Mesendoderm (in vitro differentiated cells): Measurements from ENCODE around the gene UBALD1.
A peak's percentile ranks its signal among the peaks of the same experiment; 100 is the strongest.

Experiments used
- DNase-seq: peaks from one replicate; pipeline ENCODE4 v3.0.0; 2013
- H2AK5ac ChIP-seq: 2 replicates; pipeline ENCODE4 v1.6.1; 2013; ENCODE audit warnings: low read length, inconsistent platforms
- H2BK120ac ChIP-seq: 2 replicates; pipeline ENCODE4 v1.6.1; 2013; ENCODE audit warnings: low read depth, mild to moderate bottlenecking, low read length, moderate library complexity, mixed read lengths
- H2BK15ac ChIP-seq: replicated peaks from 2 replicates; pipeline ENCODE4 v1.6.1; 2013; ENCODE audit warnings: low read depth, mild to moderate bottlenecking, moderate library complexity
- H2BK5ac ChIP-seq: 2 replicates; pipeline ENCODE4 v1.6.1; 2013; ENCODE audit warnings: low read length, inconsistent platforms
- H3K18ac ChIP-seq: 2 replicates; pipeline ENCODE4 v1.6.1; 2013; ENCODE audit warnings: mild to moderate bottlenecking, low read length, mixed read lengths
- H3K23ac ChIP-seq: one replicate; pipeline ENCODE4 v1.6.1; 2013; ENCODE audit warnings: low read length
- H3K27ac ChIP-seq: 2 replicates; pipeline ENCODE4 v1.5.1; 2013; ENCODE audit warnings: low read depth, mild to moderate bottlenecking, inconsistent platforms, low read length, moderate library complexity
- H3K27me3 ChIP-seq: 2 replicates; pipeline ENCODE4 v1.6.1; 2013; ENCODE audit warnings: low read length, control low read depth, mild to moderate bottlenecking, inconsistent platforms; ENCODE audit not compliant: insufficient read depth, poor library complexity
- H3K36me3 ChIP-seq: 2 replicates; pipeline ENCODE4 v1.6.1; 2013; ENCODE audit warnings: low read length, inconsistent platforms; ENCODE audit not compliant: control insufficient read depth, insufficient read depth
- H3K4ac ChIP-seq: one replicate; pipeline ENCODE4 v1.6.1; 2013; ENCODE audit warnings: low read depth, mild to moderate bottlenecking, low read length, moderate library complexity
- H3K4me1 ChIP-seq: 2 replicates; pipeline ENCODE4 v1.6.1; 2013; ENCODE audit warnings: low read depth, low read length, inconsistent platforms; ENCODE audit not compliant: control insufficient read depth
- H3K4me2 ChIP-seq: 2 replicates; pipeline ENCODE4 v1.6.1; 2013; ENCODE audit warnings: low read length
- H3K4me3 ChIP-seq: 2 replicates; pipeline ENCODE4 v1.5.1; 2013; ENCODE audit warnings: mild to moderate bottlenecking, low read length
- H3K56ac ChIP-seq: one replicate; pipeline ENCODE4 v1.6.1; 2013; ENCODE audit warnings: low read length
- H3K79me1 ChIP-seq: 2 replicates; pipeline ENCODE4 v1.6.1; 2013; ENCODE audit warnings: low read length, inconsistent platforms
- H3K79me2 ChIP-seq: 2 replicates; pipeline ENCODE4 v1.6.1; 2013; ENCODE audit warnings: mild to moderate bottlenecking, low read length; ENCODE audit not compliant: control insufficient read depth, insufficient read depth
- H3K9ac ChIP-seq: 2 replicates; pipeline ENCODE4 v1.6.1; 2013; ENCODE audit warnings: low read length, inconsistent platforms
- H4K5ac ChIP-seq: one replicate; pipeline ENCODE4 v1.6.1; 2013; ENCODE audit warnings: low read length
- H4K8ac ChIP-seq: one replicate; pipeline ENCODE4 v1.6.1; 2013; ENCODE audit warnings: low read depth, mild to moderate bottlenecking, control low read depth, low read length, moderate library complexity
- WGBS: extraction: QIAGEN DNeasy Blood & Tissue Kit; methylation state at CpG from one replicate; pipeline ENCODE4 v1.1.7; 2013; ENCODE audit warnings: low lambda C conversion rate, missing lambda C conversion rate; ENCODE audit not compliant: insufficient coverage; ENCODE audit errors: extremely low coverage; 5-methylcytosine and 5-hydroxymethylcytosine counted together

The UBALD1 gene

DNA sequence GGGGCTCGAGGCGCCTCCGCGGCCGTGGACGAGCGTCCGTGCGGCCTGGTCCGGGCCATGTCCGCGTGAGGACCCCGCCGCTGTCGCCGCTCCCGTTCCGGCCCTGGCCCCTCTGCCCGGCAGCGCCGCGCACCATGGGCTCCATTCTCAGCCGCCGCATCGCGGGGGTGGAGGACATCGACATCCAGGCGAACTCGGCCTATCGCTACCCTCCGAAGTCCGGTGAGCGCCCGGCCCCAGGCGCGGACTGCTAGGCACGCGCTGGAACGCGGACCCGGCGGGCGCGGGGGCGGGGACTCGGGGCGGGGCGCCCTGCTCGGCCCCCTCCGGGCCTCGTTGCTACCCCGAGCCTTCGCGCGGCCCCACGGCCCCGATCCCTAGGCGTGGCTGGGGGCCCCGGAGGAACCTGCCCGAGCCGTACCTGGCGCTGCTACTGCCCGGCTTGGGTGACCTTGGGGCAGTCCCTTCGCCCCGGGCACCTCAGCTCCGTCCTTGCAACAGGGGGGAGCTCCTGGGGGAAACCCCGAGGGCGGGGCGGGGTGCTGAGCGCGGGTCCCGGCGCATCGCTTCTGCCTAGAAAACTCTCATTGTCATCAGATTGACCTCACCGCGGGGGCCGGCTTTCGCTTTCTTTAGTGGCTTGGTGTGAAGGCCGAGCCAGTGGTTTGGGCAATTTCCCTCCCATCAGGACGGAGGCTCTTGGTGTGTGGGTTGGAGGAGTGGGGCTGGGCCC, 10.3 kb upstream of the UBALD1 start:
- H4K8ac ChIP-seq: no peak overlapping the region
- no peak overlapping the region for H2BK15ac ChIP-seq
- peak overlapping the region; percentile 96 for H3K9ac ChIP-seq
- peaks cover 13% of the 10 kb centered on the region for H3K79me1 ChIP-seq
- peak overlapping the region; percentile 31 for H2BK120ac ChIP-seq
- peaks cover 19% of the 10 kb centered on the region for H3K79me2 ChIP-seq
- no CpG with 5 or more reads among the region's 80 CpGs for WGBS
- H3K36me3 ChIP-seq: no peaks in the 10 kb centered on the region
- no peaks in the 10 kb centered on the region for H3K27me3 ChIP-seq
- H3K4me2 ChIP-seq: peak overlapping the region; percentile 94
- peak overlapping the region; percentile 17 for H3K27ac ChIP-seq
- DNase-seq: peak; percentile 81
- no peak overlapping the region for H2AK5ac ChIP-seq
- peak overlapping the region; percentile 47 for H3K4ac ChIP-seq
- no peak overlapping the region for H2BK5ac ChIP-seq
- peak overlapping the region; percentile 87 for H3K4me3 ChIP-seq
- peak overlapping the region; percentile 99 for H3K56ac ChIP-seq
- H3K18ac ChIP-seq: peak overlapping the region; percentile 29
- no peak overlapping the region for H3K23ac ChIP-seq
- H3K4me1 ChIP-seq: peaks cover 5% of the 10 kb centered on the region
- no peak overlapping the region for H4K5ac ChIP-seq

- peak; percentile 98 for DNase-seq
- H3K79me2 ChIP-seq: peaks cover 19% of the 10 kb centered on the region
- no peaks in the 10 kb centered on the region for H3K27me3 ChIP-seq
These were observed 9.5 kb upstream of the UBALD1 start, which contains the start of gene MGRN1 for GRCh38 chr16:4624015-4624826. Gene MGRN1, plus strand, starts transcription at chr16:4624826. Its CDS starts 135 bp downstream, at chr16:4624961.

DNA sequence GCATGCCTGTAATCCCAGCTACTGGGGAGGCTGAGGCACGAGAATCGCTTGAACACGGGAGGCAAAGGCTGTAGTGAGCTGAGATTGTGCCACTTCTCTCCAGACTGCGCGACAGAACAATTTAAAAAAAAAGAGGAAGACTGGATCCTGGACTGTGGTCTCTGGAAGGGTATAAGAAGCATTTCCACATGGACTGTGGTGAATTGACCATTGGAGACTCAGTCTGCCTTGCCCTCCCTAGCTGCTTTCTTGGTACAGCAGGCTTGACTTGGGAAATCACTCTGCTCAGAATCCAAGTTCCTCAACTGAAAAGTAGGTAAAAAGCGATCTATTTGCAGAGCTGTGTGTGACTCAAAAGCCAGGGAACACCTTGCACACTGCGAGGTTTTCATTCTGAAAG, 8.9 kb upstream of the UBALD1 start:
- H3K27me3 ChIP-seq: no peaks in the 10 kb centered on the region
- no peak overlapping the region for H3K23ac ChIP-seq
- peaks cover 19% of the 10 kb centered on the region for H3K79me2 ChIP-seq
- DNase-seq: no peak
- H4K5ac ChIP-seq: no peak overlapping the region
- H3K56ac ChIP-seq: no peak overlapping the region
- H3K79me1 ChIP-seq: peaks cover 13% of the 10 kb centered on the region
- no peak overlapping the region for H3K27ac ChIP-seq
- no peak overlapping the region for H2BK15ac ChIP-seq
- H3K4ac ChIP-seq: no peak overlapping the region
- H2BK120ac ChIP-seq: no peak overlapping the region
- H3K9ac ChIP-seq: no peak overlapping the region
- H3K4me1 ChIP-seq: peaks cover 5% of the 10 kb centered on the region
- no CpG with 5 or more reads among the region's 7 CpGs for WGBS
- no peak overlapping the region for H3K18ac ChIP-seq
- no peak overlapping the region for H2BK5ac ChIP-seq
- no peak overlapping the region for H3K4me2 ChIP-seq
- H3K36me3 ChIP-seq: no peaks in the 10 kb centered on the region
- no peak overlapping the region for H4K8ac ChIP-seq
- H2AK5ac ChIP-seq: no peak overlapping the region
- H3K4me3 ChIP-seq: no peak overlapping the region

More at GRCh38 chr16:4624015-4624826, 9.5 kb upstream of the UBALD1 start, which contains the start of gene MGRN1:
- no peak within 1 kb of the TSS for H4K8ac ChIP-seq
- H3K36me3 ChIP-seq: no peaks in the 10 kb centered on the region
- H3K56ac ChIP-seq: peak within 1 kb of the TSS; percentile 99
- H3K23ac ChIP-seq: no peak within 1 kb of the TSS
- peak within 1 kb of the TSS; percentile 17 for H3K27ac ChIP-seq
- peak within 1 kb of the TSS; percentile 29 for H3K18ac ChIP-seq
- H3K4me1 ChIP-seq: peaks cover 5% of the 10 kb centered on the region
- WGBS: no CpG with 5 or more reads among the region's 42 CpGs
- H3K9ac ChIP-seq: peak within 1 kb of the TSS; percentile 96
- H3K79me1 ChIP-seq: peaks cover 13% of the 10 kb centered on the region
- peak within 1 kb of the TSS; percentile 57 for H2BK5ac ChIP-seq
- H2AK5ac ChIP-seq: no peak within 1 kb of the TSS
- peak within 1 kb of the TSS; percentile 47 for H3K4ac ChIP-seq
- H4K5ac ChIP-seq: peak within 1 kb of the TSS; percentile 84
- peak within 1 kb of the TSS; percentile 31 for H2BK120ac ChIP-seq
- no peak within 1 kb of the TSS for H2BK15ac ChIP-seq
- peak within 1 kb of the TSS; percentile 87 for H3K4me3 ChIP-seq
- peak within 1 kb of the TSS; percentile 94 for H3K4me2 ChIP-seq

DNA sequence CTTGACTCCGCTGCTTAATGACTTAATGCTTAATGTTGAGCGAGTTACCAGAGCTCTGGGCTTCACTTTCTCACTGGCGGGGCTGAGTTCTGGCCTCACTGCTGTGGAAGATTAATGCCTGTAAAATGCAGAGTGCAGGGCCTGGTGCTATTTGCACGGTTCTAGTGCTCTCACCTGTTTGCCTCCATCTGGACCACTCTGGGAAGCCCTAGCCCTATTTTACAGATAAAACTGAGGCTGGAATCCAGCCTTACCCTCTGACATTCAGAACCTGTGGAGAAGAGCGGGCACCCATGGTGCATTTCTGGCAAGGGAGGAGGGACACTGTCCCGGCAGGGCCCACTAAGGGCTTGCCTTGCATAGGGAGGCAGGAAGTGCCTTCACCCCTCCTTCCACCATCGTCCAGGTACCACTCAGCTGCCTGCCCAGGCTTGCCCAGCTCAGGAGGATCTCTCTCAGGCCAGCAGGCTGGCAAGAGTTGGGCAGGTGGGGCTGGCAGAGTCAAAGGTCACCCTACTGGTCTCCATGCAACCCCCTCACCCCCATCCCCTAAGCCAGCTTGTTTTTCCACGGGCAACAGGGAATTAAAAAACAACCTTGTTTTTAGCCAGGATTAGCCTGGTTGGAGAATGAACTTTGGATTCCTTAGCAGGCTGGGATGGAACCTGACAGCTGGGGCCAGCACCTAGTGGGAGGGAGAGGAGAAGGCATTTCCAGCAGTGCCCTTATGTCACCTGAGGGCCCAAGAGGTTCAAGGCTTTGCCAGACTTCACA, 4.1 kb upstream of the UBALD1 start:
- Histone ChIP-seq H3K4me1 (no peaks in the 10 kb centered on the region), H3K23ac (peak overlapping the region; percentile 29), H3K36me3 (no peaks in the 10 kb centered on the region), H3K4ac (no peak overlapping the region), H4K8ac (no peak overlapping the region), H2BK5ac (no peak overlapping the region), H3K56ac (peak overlapping the region; percentile 49), H3K4me3 (no peak overlapping the region), H3K9ac (no peak overlapping the region), H2BK15ac (no peak overlapping the region), H4K5ac (no peak overlapping the region), H2AK5ac (no peak overlapping the region), H3K27me3 (no peaks in the 10 kb centered on the region), H3K79me1 (no peaks in the 10 kb centered on the region), H3K18ac (no peak overlapping the region), H3K27ac (no peak overlapping the region), H3K4me2 (no peak overlapping the region), H2BK120ac (no peak overlapping the region), H3K79me2 (peaks cover 4% of the 10 kb centered on the region)
- WGBS: no CpG with 5 or more reads among the region's 8 CpGs
- DNase-seq: no peak

DNA sequence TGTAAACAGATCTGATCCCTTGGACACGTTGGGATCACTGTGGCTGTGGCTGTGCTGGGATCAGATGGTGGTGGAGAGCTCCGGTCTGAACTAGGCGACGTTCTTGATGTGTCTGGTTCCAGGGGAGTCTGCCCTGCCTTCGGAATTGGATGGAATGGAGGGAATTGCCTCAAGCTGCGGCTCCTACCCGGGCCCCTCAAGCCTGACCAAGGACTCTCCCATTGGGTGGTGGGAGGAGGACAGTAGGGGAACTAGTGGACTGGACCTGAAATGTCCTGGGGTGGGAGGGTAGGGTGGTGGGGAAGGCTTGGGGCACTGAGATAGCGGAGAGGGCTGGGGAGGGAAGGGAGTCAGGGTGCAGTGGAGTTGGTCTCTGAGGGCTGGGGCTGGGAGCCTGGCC, 3.2 kb upstream of the UBALD1 start:
- Histone ChIP-seq H2BK15ac (no peak overlapping the region), H3K4me3 (no peak overlapping the region), H3K4me1 (peaks cover 4% of the 10 kb centered on the region), H4K8ac (no peak overlapping the region), H3K56ac (peak overlapping the region; percentile 45), H4K5ac (no peak overlapping the region), H3K79me1 (peaks cover 5% of the 10 kb centered on the region), H2BK5ac (no peak overlapping the region), H2AK5ac (no peak overlapping the region), H3K4me2 (no peak overlapping the region), H3K79me2 (peaks cover 14% of the 10 kb centered on the region), H3K27me3 (no peaks in the 10 kb centered on the region), H3K23ac (no peak overlapping the region), H3K18ac (no peak overlapping the region), H2BK120ac (no peak overlapping the region), H3K4ac (no peak overlapping the region), H3K27ac (no peak overlapping the region), H3K36me3 (no peaks in the 10 kb centered on the region), H3K9ac (no peak overlapping the region)
- no peak for DNase-seq
- no CpG with 5 or more reads among the region's 8 CpGs for WGBS
